Stimulated activated CD8-positive, alpha-beta memory T cell treated with anti-CD3 and anti-CD28 coated beads, Interleukin-7, amount 100 ng/mL, for 1 hour (primary cell): ENCODE measurements around the gene KIF5B.
A peak's percentile ranks its signal among the peaks of the same experiment; 100 is the strongest.
"Not testable (repeated sequence)": the region's sequence is repeated elsewhere in the genome, so short reads cannot be mapped to it uniquely, and the experiment has no call there.

ENCODE experiments used
- DNase-seq, 2 donors: peaks; one replicate each; pipeline ENCODE4 v3.0.0-alpha.2; 2020; ENCODE audit warnings: low read depth in 2 of 2

KIF5B gene

GRCh38 chr10:32056136-32057035 is at the start of gene KIF5B:
Gene KIF5B, minus strand, starts transcription at chr10:32056425. Its CDS starts 452 bp downstream, at chr10:32055973.
- peak; percentile 71 to 74 for DNase-seq

- DNase-seq: no peak
Observed at GRCh38 chr10:32105782-32106382, 49.7 kb upstream of the KIF5B start.

- no peak for DNase-seq
Observed at GRCh38 chr10:32104622-32105509, 48.6 kb upstream of the KIF5B start.

- DNase-seq: no peak
Observed at GRCh38 chr10:32104181-32104580, 48.0 kb upstream of the KIF5B start.

GRCh38 chr10:32103721-32104120 is 47.5 kb upstream of the KIF5B start:
- DNase-seq: no peak

- not testable (repeated sequence) for DNase-seq
Observed at GRCh38 chr10:32098566-32099259, 42.5 kb upstream of the KIF5B start.

- DNase-seq: no peak
Observed at GRCh38 chr10:32095116-32095733, 39.0 kb upstream of the KIF5B start.

- no peak for DNase-seq
Observed at GRCh38 chr10:32093650-32094049, 37.4 kb upstream of the KIF5B start.

GRCh38 chr10:32091046-32091445 is 34.8 kb upstream of the KIF5B start:
- DNase-seq: no peak

- DNase-seq: no peak
Observed at GRCh38 chr10:32084185-32084851, 28.1 kb upstream of the KIF5B start.

GRCh38 chr10:32077896-32078485 is 21.8 kb upstream of the KIF5B start:
- no peak for DNase-seq

GRCh38 chr10:32073659-32074058 is 17.4 kb upstream of the KIF5B start:
- DNase-seq: no peak

GRCh38 chr10:32073128-32073527 is 16.9 kb upstream of the KIF5B start:
- DNase-seq: no peak

GRCh38 chr10:32072025-32072800 is 16.0 kb upstream of the KIF5B start:
- no peak for DNase-seq

GRCh38 chr10:32070645-32071044 is 14.4 kb upstream of the KIF5B start:
- DNase-seq: no peak

- no peak for DNase-seq
Observed at GRCh38 chr10:32068569-32068968, 12.3 kb upstream of the KIF5B start.

- not testable (repeated sequence) for DNase-seq
Observed at GRCh38 chr10:32067931-32068330, 11.7 kb upstream of the KIF5B start.

GRCh38 chr10:32065856-32066255 is 9.6 kb upstream of the KIF5B start:
- no peak for DNase-seq

- no peak for DNase-seq
Observed at GRCh38 chr10:32061440-32061839, 5.2 kb upstream of the KIF5B start.
